Loucy (cell line): ENCODE data around the gene VSX1.

Source experiments
- H2AFZ ChIP-seq: fragments of 200-600 bp; sonication (generic); 2 replicates; pipeline ENCODE4 v1.6.0; 2016; ENCODE audit warnings: antibody characterized with exemption, mild to moderate bottlenecking, low read length, moderate library complexity
- H3F3A ChIP-seq: fragments of 200-600 bp; 2 replicates; pipeline ENCODE4 v1.6.0; 2016; ENCODE audit warnings: antibody characterized with exemption, low read depth, mild to moderate bottlenecking
- H3K27me3 ChIP-seq: fragments of 200-600 bp; sonication (generic); 2 replicates; pipeline ENCODE4 v1.6.1; 2014; ENCODE audit warnings: low read length, mild to moderate bottlenecking; ENCODE audit not compliant: insufficient read depth, poor library complexity, severe bottlenecking
- H3K36me3 ChIP-seq: fragments of 200-600 bp; sonication (generic); 2 replicates; pipeline ENCODE4 v1.6.1; 2016; ENCODE audit warnings: low read length; ENCODE audit not compliant: insufficient read depth
- H3K4me1 ChIP-seq: fragments of 200-600 bp; sonication (generic); 2 replicates; pipeline ENCODE4 v1.5.1; 2014; ENCODE audit warnings: low read length, mild to moderate bottlenecking; ENCODE audit not compliant: insufficient read depth, poor library complexity, severe bottlenecking
- H3K4me2 ChIP-seq: fragments of 200-600 bp; sonication (generic); 2 replicates; pipeline ENCODE4 v1.6.0; 2014; ENCODE audit warnings: antibody characterized with exemption, low read length, low read depth, mild to moderate bottlenecking; ENCODE audit not compliant: poor library complexity, severe bottlenecking
- H3K4me3 ChIP-seq: fragments of 200-600 bp; sonication (generic); 2 replicates; pipeline ENCODE4 v1.5.1; 2014; ENCODE audit warnings: low read length, mild to moderate bottlenecking, mixed read lengths; ENCODE audit not compliant: poor library complexity, severe bottlenecking
- H3K79me2 ChIP-seq: fragments of 200-600 bp; sonication (generic); 2 replicates; pipeline ENCODE4 v1.6.1; 2014; ENCODE audit warnings: low read length; ENCODE audit not compliant: insufficient read depth
- H3K9ac ChIP-seq: fragments of 200-600 bp; sonication (generic); 2 replicates; pipeline ENCODE4 v1.6.0; 2014; ENCODE audit warnings: mild to moderate bottlenecking, low read depth, low read length, moderate library complexity; ENCODE audit not compliant: poor library complexity, severe bottlenecking
- H3K9me2 ChIP-seq: fragments of 200-600 bp; sonication (generic); replicated peaks from 2 replicates; pipeline ENCODE4 v1.6.1; 2016; ENCODE audit warnings: low read depth, low read length, mixed read lengths
- H3K9me3 ChIP-seq: fragments of 200-600 bp; sonication (generic); 2 replicates; pipeline ENCODE4 v1.6.1; 2014; ENCODE audit warnings: mild to moderate bottlenecking, antibody characterized with exemption, low read length, low read depth; ENCODE audit not compliant: insufficient read depth
- H4K20me1 ChIP-seq: fragments of 200-600 bp; sonication (generic); 2 replicates; pipeline ENCODE4 v1.6.0; 2014; ENCODE audit warnings: antibody characterized with exemption, low read length, mild to moderate bottlenecking; ENCODE audit not compliant: insufficient read depth, poor library complexity, severe bottlenecking
- CTCF ChIP-seq: fragments of 200-600 bp; sonication (generic); conservative IDR thresholded peaks from 2 replicates; pipeline ENCODE4 v1.5.1; 2014; ENCODE audit warnings: mild to moderate bottlenecking, antibody characterized with exemption, low read length
- EZH2phosphoT487 ChIP-seq: fragments of 200-600 bp; IDR thresholded peaks from 2 replicates; pipeline ENCODE4 v1.6.1; 2018; ENCODE audit warnings: antibody characterized with exemption, mild to moderate bottlenecking, moderate library complexity, borderline replicate concordance

The VSX1 gene

GRCh38 chr20:25025986-25026605 is 55.8 kb downstream of the VSX1 start:
- Histone ChIP-seq H3K27me3 (no peaks in the 10 kb centered on the region), H3K9me3 (no peaks in the 10 kb centered on the region), H3K4me2 (no peak overlapping the region), H3K79me2 (peaks cover 17% of the 10 kb centered on the region), H3K9me2 (no peaks in the 10 kb centered on the region), H3K4me3 (no peak overlapping the region), H4K20me1 (no peaks in the 10 kb centered on the region), H3K9ac (no peak overlapping the region), H2AFZ (no peak overlapping the region), H3K36me3 (peaks cover 42% of the 10 kb centered on the region; the same call in 1 of the 2 replicates), H3F3A (no peaks in the 10 kb centered on the region), H3K4me1 (peaks cover 14% of the 10 kb centered on the region)
- TF ChIP-seq EZH2phosphoT487 (no peak), CTCF (no peak)
